ENCODE data around the gene GGT7. TPM values are rescaled to one million over a fixed set of nuclear protein-coding genes. Genes with fewer than 3 reads are reported as not detected.

Gene GGT7
- total RNA-seq, 1 experiment from 2014 or later: 11.5 TPM

- intact Hi-C loops (cut with micrococcal nuclease; ENCODE audit: unreplicated experiment) (no loop called here), in situ Hi-C loops (cut with HindIII; ENCODE audit: low pct_unique_long_range_greater_than_20kb, low sequenced_read_pairs) (no loop called here)
- ATAC-seq (no peak), DNase-seq (ENCODE audit: low read depth, low spot score) (no peak)
- TF ChIP-seq TCF7L2 (IDR thresholded peaks at IDR 0.05; ENCODE audit: low read depth, low read length) (no peak), CTCF (IDR thresholded peaks at IDR 0.05) (no peak), POLR2AphosphoS5 (IDR thresholded peaks at IDR 0.05; ENCODE audit: low read depth, low read length) (no peak), REST (IDR thresholded peaks at IDR 0.05; ENCODE audit: insufficient read depth in 1 of 2, low read depth in 2 of 2, low read length in 1 of 2) (no peak), SIN3A (IDR thresholded peaks at IDR 0.05; ENCODE audit: borderline replicate concordance, insufficient read depth, low read depth, low read length) (no peak)
- H3K27me3 ChIP-seq (ENCODE audit: control insufficient read depth, insufficient read depth, low read length): no peaks in the 10 kb centered on the region
- H3K36me3 ChIP-seq (ENCODE audit: control insufficient read depth, insufficient read depth, low read length): no peaks in the 10 kb centered on the region
- BruUV-seq (replicated peaks): no TSS peak
- POLR2A ChIA-PET: interaction anchor here (0.5 kb wide), 1 partner anchor 49 kb away, joined by 7 read pairs; no protein-coding TSS in a partner anchor
- no peaks in the 10 kb centered on the region for H3K9me3 ChIP-seq (ENCODE audit: control insufficient read depth, insufficient read depth, low read depth, low read length)
- CTCF ChIA-PET: interaction anchor here (0.5 to 0.8 kb wide), 2 partner anchors 25 to 28 kb away, joined by 3 to 13 read pairs; no protein-coding TSS in a partner anchor
- no peaks in the 10 kb centered on the region for H3K4me1 ChIP-seq (ENCODE audit: control insufficient read depth, insufficient read depth, low read length)
- no peak overlapping the region for H3K4me3 ChIP-seq (ENCODE audit: low read depth in 2 of 2, low read length in 2 of 2)
- no peak overlapping the region for H3K27ac ChIP-seq (ENCODE audit: low read length)
These were observed 75.4 kb downstream of the GGT7 start for GRCh38 chr20:34797012-34797995.

Other genes with a start within 250 kb of the GGT7 start
- gene PIGU, start 195.8 kb downstream of the GGT7 start, total RNA-seq (2021; ENCODE audit: unreplicated experiment): 22.9 TPM
- gene TP53INP2, start 168.5 kb downstream of the GGT7 start, total RNA-seq (2021; ENCODE audit: unreplicated experiment): 20.6 TPM
- gene NCOA6, start 47.2 kb downstream of the GGT7 start, total RNA-seq (2021; ENCODE audit: unreplicated experiment): 28.9 TPM
- gene ACSS2, start 3.8 kb upstream of the GGT7 start, total RNA-seq (2021; ENCODE audit: unreplicated experiment): 25.4 TPM
- gene GSS, start 83.0 kb upstream of the GGT7 start, total RNA-seq (2021; ENCODE audit: unreplicated experiment): 64.8 TPM
- gene MYH7B, start 83.0 kb upstream of the GGT7 start, total RNA-seq (2021; ENCODE audit: unreplicated experiment): 0.59 TPM
- 48.4 TPM for gene TRPC4AP, start 220.0 kb upstream of the GGT7 start, total RNA-seq (2021; ENCODE audit: unreplicated experiment)